K562 (cell line): Measurements from ENCODE around the gene MCL1. TPM values are rescaled to one million over a fixed set of nuclear protein-coding genes. Genes with fewer than 3 reads are reported as not detected.

Source experiments
- CBX5 ChIP-seq: IDR thresholded peaks from 2 replicates; pipeline ENCODE4 v1.6.1; 2014; ENCODE audit warnings: low read depth, borderline replicate concordance
- CHD2 ChIP-seq: IDR thresholded peaks from 2 replicates; pipeline ENCODE4 v1.6.1; 2011; ENCODE audit warnings: low read depth, low read length
- NEUROD1 ChIP-seq: fragments of 150-350 bp; IDR thresholded peaks from 2 replicates; pipeline ENCODE4 v1.6.1; 2014; ENCODE audit warnings: borderline replicate concordance, low read length, low read depth; ENCODE audit not compliant: partially characterized antibody
- ZC3H11A ChIP-seq: IDR thresholded peaks from 2 replicates; pipeline ENCODE4 v1.6.1; 2012; ENCODE audit warnings: low read depth, low read length, improper control_type of control experiment
- ZNF778 ChIP-seq: fragments of 450-650 bp; formaldehyde crosslinking; IDR thresholded peaks from 2 replicates; pipeline ENCODE4 v1.4.0; 2020; ENCODE audit warnings: mild to moderate bottlenecking, moderate library complexity
- polyA plus RNA-seq, 8 experiments: library from polyadenylated mRNA; depleted of rRNA in 4 of 8; stranded (reverse) in 5 of 8; unstranded in 3 of 8; fragments of >200 nt; fragmentation: Nextera tagmentation in 2 of 8; fragmentation: Illumina TruSeq in 1 of 8; extraction: Ambion mirVana in 2 of 8; extraction: Trizol in 1 of 8; gene quantifications; 2 replicates each; pipeline versions ENCODE4 v1.2.1 to v1.2.3, GENCODE V29; 2011 to 2014; ENCODE audit warnings: inconsistent platforms in 1 of 8, missing spikeins in 1 of 8
- total RNA-seq, 7 experiments: library from RNA; depleted of rRNA in 6 of 7; stranded (reverse); fragments of >200 nt in 6 of 7; fragmentation: Illumina TruSeq in 2 of 7; extraction: Trizol in 2 of 7; gene quantifications; 2 replicates each; pipeline versions ENCODE4 v1.2.1 to v1.2.3, GENCODE V29; 2011 to 2021; ENCODE audit warnings: low replicate concordance in 1 of 7
- TF ChIP-seq, protein P1 (sequence below): fragments of 450-650 bp; formaldehyde crosslinking; IDR thresholded peaks from 2 replicates; pipeline ENCODE4 v1.4.0; 2020; ENCODE audit warnings: mild to moderate bottlenecking
- TF ChIP-seq, protein P2 (sequence below): fragments of 250-450 bp; sonication (Bioruptor Pico); IDR thresholded peaks from 2 replicates; pipeline ENCODE4 v1.5.0; 2020; ENCODE audit warnings: mild to moderate bottlenecking
- TF ChIP-seq, protein P3 (sequence below): fragments of 250-450 bp; sonication (Bioruptor Pico); IDR thresholded peaks from 2 replicates; pipeline ENCODE4 v1.9.0; 2021; ENCODE audit warnings: mild to moderate bottlenecking
- TF ChIP-seq, protein P4 (sequence below), 3 experiments: fragments of 200-800 bp in 1 of 3; sonication (Bioruptor generic) in 1 of 3; sonication (generic) in 1 of 3; formaldehyde crosslinking in 1 of 3; IDR thresholded peaks; 2 replicates each; pipeline versions ENCODE4 v1.6.1 to v1.8.0; 2016 to 2022; ENCODE audit warnings: mild to moderate bottlenecking in 2 of 3, missing compliant biosample characterization in 2 of 3, missing genetic modification characterization in 2 of 3, missing genetic modification reagents in 1 of 3
- TF ChIP-seq, protein P5 (sequence below): fragments of 150-350 bp; IDR thresholded peaks from 2 replicates; pipeline ENCODE4 v1.6.1; 2014; ENCODE audit warnings: low read depth, mild to moderate bottlenecking, low read length, borderline replicate concordance
- TF ChIP-seq, protein P6 (sequence below), 3 experiments: fragments of 200-800 bp in 1 of 3; fragments of 250-450 bp in 1 of 3; fragments of 450-650 bp in 1 of 3; sonication (Bioruptor Pico) in 1 of 3; sonication (Bioruptor generic) in 1 of 3; formaldehyde crosslinking in 1 of 3; IDR thresholded peaks; 2 replicates each; pipeline versions ENCODE4 v1.6.1 to v1.8.0; 2016 to 2022; ENCODE audit warnings: mild to moderate bottlenecking in 2 of 3, missing genetic modification characterization in 2 of 3, missing compliant biosample characterization in 1 of 3, moderate library complexity in 1 of 3
- TF ChIP-seq, protein P7 (sequence below), 2 experiments: fragments of 450-650 bp in 1 of 2; sonication (generic) in 1 of 2; formaldehyde crosslinking; conservative IDR thresholded peaks; 2 replicates each; pipeline versions ENCODE4 v1.4.0 to v1.8.1; 2020 to 2022; ENCODE audit warnings: mild to moderate bottlenecking in 1 of 2, missing genetic modification reagents in 1 of 2

MCL1 gene
- total and polyA plus RNA-seq, 9 of the 15 experiments (the other 6 are each of a cell fraction or from before 2014, with no cell fraction given): 27.1 to 224 (median 138) TPM

DNA sequence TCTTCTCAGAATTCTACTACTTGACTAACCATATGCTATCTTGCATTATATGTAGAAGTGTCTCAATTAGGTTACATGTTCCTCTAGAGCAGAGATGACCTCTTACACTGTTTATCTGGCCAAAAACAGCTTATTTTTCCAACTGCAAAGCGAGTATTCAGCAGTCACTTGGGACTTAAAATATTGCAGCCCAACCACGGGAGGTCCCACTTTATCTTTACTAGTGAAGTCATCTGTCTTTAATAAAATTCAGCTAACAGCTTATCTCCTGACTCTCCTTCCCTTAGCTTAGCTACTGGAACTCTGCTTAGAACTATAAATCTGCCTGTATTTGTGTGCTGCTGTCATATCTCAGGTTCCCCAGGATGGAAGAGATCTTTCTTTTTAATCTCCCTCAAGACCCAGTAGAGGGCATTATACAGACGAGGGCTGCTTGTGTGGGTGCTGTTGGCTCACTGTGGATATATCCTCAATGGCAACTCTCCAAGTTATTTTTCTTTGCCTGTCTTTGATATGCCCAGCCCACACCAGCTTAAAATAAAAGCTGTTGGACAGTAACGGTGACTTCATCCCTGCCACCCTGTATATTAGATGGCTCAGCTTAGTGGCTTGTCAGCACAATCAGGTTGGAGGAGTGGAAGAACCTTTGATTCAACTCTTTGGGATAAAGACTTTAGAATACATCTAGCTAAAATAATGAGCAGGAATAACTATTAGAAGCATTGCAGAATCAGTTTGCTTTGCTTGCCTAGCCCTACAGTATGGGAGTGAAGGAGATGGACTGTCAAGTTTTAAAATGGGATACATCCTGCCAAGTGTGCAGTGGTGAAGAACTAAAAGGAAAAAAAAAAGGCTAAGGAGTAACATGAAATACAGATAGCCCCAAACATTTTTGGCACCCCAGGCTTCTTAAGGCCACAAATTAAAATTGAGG, 40.4 kb upstream of the MCL1 start (continued):
- TF ChIP-seq, protein P1, sequence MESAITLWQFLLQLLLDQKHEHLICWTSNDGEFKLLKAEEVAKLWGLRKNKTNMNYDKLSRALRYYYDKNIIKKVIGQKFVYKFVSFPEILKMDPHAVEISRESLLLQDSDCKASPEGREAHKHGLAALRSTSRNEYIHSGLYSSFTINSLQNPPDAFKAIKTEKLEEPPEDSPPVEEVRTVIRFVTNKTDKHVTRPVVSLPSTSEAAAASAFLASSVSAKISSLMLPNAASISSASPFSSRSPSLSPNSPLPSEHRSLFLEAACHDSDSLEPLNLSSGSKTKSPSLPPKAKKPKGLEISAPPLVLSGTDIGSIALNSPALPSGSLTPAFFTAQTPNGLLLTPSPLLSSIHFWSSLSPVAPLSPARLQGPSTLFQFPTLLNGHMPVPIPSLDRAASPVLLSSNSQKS: no peak
- TF ChIP-seq, protein P2, sequence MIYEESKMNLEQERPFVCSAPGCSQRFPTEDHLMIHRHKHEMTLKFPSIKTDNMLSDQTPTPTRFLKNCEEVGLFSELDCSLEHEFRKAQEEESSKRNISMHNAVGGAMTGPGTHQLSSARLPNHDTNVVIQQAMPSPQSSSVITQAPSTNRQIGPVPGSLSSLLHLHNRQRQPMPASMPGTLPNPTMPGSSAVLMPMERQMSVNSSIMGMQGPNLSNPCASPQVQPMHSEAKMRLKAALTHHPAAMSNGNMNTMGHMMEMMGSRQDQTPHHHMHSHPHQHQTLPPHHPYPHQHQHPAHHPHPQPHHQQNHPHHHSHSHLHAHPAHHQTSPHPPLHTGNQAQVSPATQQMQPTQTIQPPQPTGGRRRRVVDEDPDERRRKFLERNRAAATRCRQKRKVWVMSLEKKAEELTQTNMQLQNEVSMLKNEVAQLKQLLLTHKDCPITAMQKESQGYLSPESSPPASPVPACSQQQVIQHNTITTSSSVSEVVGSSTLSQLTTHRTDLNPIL: no peak
- TF ChIP-seq, protein P3, sequence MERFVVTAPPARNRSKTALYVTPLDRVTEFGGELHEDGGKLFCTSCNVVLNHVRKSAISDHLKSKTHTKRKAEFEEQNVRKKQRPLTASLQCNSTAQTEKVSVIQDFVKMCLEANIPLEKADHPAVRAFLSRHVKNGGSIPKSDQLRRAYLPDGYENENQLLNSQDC (CRISPR knock-in tag): no peak
- TF ChIP-seq, protein P4, sequence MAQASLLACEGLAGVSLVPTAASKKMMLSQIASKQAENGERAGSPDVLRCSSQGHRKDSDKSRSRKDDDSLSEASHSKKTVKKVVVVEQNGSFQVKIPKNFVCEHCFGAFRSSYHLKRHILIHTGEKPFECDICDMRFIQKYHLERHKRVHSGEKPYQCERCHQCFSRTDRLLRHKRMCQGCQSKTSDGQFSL (CRISPR knock-in tag; IDR thresholded peaks at IDR 0.05): no peak
- TF ChIP-seq, protein P4 (tag; IDR thresholded peaks at IDR 0.05): no peak
- no peak for TF ChIP-seq ZC3H11A
- TF ChIP-seq, protein P5, sequence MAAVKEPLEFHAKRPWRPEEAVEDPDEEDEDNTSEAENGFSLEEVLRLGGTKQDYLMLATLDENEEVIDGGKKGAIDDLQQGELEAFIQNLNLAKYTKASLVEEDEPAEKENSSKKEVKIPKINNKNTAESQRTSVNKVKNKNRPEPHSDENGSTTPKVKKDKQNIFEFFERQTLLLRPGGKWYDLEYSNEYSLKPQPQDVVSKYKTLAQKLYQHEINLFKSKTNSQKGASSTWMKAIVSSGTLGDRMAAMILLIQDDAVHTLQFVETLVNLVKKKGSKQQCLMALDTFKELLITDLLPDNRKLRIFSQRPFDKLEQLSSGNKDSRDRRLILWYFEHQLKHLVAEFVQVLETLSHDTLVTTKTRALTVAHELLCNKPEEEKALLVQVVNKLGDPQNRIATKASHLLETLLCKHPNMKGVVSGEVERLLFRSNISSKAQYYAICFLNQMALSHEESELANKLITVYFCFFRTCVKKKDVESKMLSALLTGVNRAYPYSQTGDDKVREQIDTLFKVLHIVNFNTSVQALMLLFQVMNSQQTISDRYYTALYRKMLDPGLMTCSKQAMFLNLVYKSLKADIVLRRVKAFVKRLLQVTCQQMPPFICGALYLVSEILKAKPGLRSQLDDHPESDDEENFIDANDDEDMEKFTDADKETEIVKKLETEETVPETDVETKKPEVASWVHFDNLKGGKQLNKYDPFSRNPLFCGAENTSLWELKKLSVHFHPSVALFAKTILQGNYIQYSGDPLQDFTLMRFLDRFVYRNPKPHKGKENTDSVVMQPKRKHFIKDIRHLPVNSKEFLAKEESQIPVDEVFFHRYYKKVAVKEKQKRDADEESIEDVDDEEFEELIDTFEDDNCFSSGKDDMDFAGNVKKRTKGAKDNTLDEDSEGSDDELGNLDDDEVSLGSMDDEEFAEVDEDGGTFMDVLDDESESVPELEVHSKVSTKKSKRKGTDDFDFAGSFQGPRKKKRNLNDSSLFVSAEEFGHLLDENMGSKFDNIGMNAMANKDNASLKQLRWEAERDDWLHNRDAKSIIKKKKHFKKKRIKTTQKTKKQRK: no peak
- no peak for TF ChIP-seq CHD2
- TF ChIP-seq, protein P6, sequence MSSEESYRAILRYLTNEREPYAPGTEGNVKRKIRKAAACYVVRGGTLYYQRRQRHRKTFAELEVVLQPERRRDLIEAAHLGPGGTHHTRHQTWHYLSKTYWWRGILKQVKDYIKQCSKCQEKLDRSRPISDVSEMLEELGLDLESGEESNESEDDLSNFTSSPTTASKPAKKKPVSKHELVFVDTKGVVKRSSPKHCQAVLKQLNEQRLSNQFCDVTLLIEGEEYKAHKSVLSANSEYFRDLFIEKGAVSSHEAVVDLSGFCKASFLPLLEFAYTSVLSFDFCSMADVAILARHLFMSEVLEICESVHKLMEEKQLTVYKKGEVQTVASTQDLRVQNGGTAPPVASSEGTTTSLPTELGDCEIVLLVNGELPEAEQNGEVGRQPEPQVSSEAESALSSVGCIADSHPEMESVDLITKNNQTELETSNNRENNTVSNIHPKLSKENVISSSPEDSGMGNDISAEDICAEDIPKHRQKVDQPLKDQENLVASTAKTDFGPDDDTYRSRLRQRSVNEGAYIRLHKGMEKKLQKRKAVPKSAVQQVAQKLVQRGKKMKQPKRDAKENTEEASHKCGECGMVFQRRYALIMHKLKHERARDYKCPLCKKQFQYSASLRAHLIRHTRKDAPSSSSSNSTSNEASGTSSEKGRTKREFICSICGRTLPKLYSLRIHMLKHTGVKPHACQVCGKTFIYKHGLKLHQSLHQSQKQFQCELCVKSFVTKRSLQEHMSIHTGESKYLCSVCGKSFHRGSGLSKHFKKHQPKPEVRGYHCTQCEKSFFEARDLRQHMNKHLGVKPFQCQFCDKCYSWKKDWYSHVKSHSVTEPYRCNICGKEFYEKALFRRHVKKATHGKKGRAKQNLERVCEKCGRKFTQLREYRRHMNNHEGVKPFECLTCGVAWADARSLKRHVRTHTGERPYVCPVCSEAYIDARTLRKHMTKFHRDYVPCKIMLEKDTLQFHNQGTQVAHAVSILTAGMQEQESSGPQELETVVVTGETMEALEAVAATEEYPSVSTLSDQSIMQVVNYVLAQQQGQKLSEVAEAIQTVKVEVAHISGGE (CRISPR knock-in tag; IDR thresholded peaks at IDR 0.05): peak in 1 of 3 experiments; percentile 40; a peak in 1 of 6 replicates
- TF ChIP-seq ZNF778 (CRISPR knock-in tag): no peak
- TF ChIP-seq, protein P7, sequence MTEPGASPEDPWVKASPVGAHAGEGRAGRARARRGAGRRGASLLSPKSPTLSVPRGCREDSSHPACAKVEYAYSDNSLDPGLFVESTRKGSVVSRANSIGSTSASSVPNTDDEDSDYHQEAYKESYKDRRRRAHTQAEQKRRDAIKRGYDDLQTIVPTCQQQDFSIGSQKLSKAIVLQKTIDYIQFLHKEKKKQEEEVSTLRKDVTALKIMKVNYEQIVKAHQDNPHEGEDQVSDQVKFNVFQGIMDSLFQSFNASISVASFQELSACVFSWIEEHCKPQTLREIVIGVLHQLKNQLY (CRISPR knock-in tag; conservative IDR thresholded peaks at IDR 0.05): no peak
- no peak for TF ChIP-seq NEUROD1
- no peak; the same call in 1 of the 2 replicates for TF ChIP-seq CBX5
